ENCODE results near the gene ENTPD2. TPM values are rescaled to one million over a fixed set of nuclear protein-coding genes. Genes with fewer than 3 reads are reported as not detected.

ENTPD2 gene
- total RNA-seq, 1 experiment from 2014 or later: 4.0 TPM

- Mint-ChIP-seq H3K4me3 (no peak overlapping the region), H3K9me3 (no peaks in the 10 kb centered on the region), H3K36me3 (ENCODE audit: insufficient read depth in 1 of 3, low read depth in 3 of 3) (peaks cover 0 to 11% (median 5%) of the 10 kb centered on the region in 3 experiments; a peak in 4 of 7 replicates), H3K27ac (no peak overlapping the region), H3K4me1 (peaks cover 5 to 6% of the 10 kb centered on the region in 2 experiments), H3K27me3 (ENCODE audit: low read depth) (peaks cover 24% of the 10 kb centered on the region)
- no peak overlapping the region for H2BK5ac ChIP-seq (ENCODE audit: insufficient read length, low read length)
- no peak overlapping the region for H3T11ph ChIP-seq (ENCODE audit: low read length)
- H3K27me3 ChIP-seq (ENCODE audit: insufficient read depth, low read length): peaks cover 3% of the 10 kb centered on the region; the same call in 1 of the 2 replicates
- no CpG with 5 or more reads among the region's 36 CpGs for WGBS (ENCODE audit: extremely low coverage, insufficient read length, low lambda C conversion rate)
- no peak overlapping the region for H2BK20ac ChIP-seq (ENCODE audit: low read depth, low read length, poor library complexity, severe bottlenecking)
- no peak overlapping the region for H4K5ac ChIP-seq (ENCODE audit: insufficient read length, low read depth, low read length)
- H2BK12ac ChIP-seq (ENCODE audit: insufficient read length, low read depth, low read length): no peak overlapping the region
- H4K20me1 ChIP-seq (ENCODE audit: control insufficient read depth, insufficient read depth, insufficient read length): no peaks in the 10 kb centered on the region
- H3K14ac ChIP-seq (ENCODE audit: insufficient read depth, low read length): no peak overlapping the region
- H3K56ac ChIP-seq (ENCODE audit: insufficient read length, low read depth, low read length): no peak overlapping the region
- no peak overlapping the region for H4K8ac ChIP-seq (replicated peaks; ENCODE audit: insufficient read length, low read depth, low read length)
- H4K91ac ChIP-seq (ENCODE audit: insufficient read length, low read depth, low read length): no peak overlapping the region
- no peak overlapping the region for H3K27ac ChIP-seq (ENCODE audit: insufficient read length, low read depth, low read length)
- H3K4me2 ChIP-seq (ENCODE audit: insufficient read depth, insufficient read length, low read length): no peak overlapping the region
- H3K18ac ChIP-seq (ENCODE audit: insufficient read length, low read depth, low read length): no peak overlapping the region
- H2AK5ac ChIP-seq (ENCODE audit: insufficient read length, low read length): no peak overlapping the region
- H2BK15ac ChIP-seq (ENCODE audit: low read depth, low read length): no peak overlapping the region
- H3K23ac ChIP-seq (ENCODE audit: insufficient read length, low read depth, low read length): no peak overlapping the region
- H3K9ac ChIP-seq (ENCODE audit: extremely low read depth, insufficient read length, low read length): no peak overlapping the region
- no peak overlapping the region for H2BK120ac ChIP-seq (ENCODE audit: low read depth, low read length, poor library complexity, severe bottlenecking)
- H3K4me1 ChIP-seq (ENCODE audit: insufficient read depth, low read length): no peaks in the 10 kb centered on the region
- H3K79me1 ChIP-seq (ENCODE audit: insufficient read depth, low read depth, low read length, poor library complexity, severe bottlenecking): no peaks in the 10 kb centered on the region
- no peak for DNase-seq
- TF ChIP-seq, protein P1, sequence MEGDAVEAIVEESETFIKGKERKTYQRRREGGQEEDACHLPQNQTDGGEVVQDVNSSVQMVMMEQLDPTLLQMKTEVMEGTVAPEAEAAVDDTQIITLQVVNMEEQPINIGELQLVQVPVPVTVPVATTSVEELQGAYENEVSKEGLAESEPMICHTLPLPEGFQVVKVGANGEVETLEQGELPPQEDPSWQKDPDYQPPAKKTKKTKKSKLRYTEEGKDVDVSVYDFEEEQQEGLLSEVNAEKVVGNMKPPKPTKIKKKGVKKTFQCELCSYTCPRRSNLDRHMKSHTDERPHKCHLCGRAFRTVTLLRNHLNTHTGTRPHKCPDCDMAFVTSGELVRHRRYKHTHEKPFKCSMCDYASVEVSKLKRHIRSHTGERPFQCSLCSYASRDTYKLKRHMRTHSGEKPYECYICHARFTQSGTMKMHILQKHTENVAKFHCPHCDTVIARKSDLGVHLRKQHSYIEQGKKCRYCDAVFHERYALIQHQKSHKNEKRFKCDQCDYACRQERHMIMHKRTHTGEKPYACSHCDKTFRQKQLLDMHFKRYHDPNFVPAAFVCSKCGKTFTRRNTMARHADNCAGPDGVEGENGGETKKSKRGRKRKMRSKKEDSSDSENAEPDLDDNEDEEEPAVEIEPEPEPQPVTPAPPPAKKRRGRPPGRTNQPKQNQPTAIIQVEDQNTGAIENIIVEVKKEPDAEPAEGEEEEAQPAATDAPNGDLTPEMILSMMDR (conservative IDR thresholded peaks at IDR 0.05): no peak
- H3K79me2 ChIP-seq (ENCODE audit: insufficient read depth, low read length): peaks cover 2% of the 10 kb centered on the region; the same call in 1 of the 2 replicates
- H3K23me2 ChIP-seq (ENCODE audit: insufficient read length, low read depth, low read length, poor library complexity, severe bottlenecking): peaks cover 11% of the 10 kb centered on the region
- H2AFZ ChIP-seq (ENCODE audit: low read length): no peak overlapping the region
- no peaks in the 10 kb centered on the region for H3K9me3 ChIP-seq (ENCODE audit: control insufficient read depth, low read depth, low read length)
- H3K4ac ChIP-seq (ENCODE audit: low read depth, low read length): no peak overlapping the region
Measured at GRCh38 chr9:137042751-137043727, 10.8 kb downstream of the ENTPD2 start.

Data from H9 (cell line).